Measurements from ENCODE around the gene LINGO1.

LINGO1 gene

GRCh38 chr15:77631745-77632533 lies 773 bp downstream of the LINGO1 start:
- no peak for DNase-seq (ENCODE audit: low read depth in 3 of 3)

DNA sequence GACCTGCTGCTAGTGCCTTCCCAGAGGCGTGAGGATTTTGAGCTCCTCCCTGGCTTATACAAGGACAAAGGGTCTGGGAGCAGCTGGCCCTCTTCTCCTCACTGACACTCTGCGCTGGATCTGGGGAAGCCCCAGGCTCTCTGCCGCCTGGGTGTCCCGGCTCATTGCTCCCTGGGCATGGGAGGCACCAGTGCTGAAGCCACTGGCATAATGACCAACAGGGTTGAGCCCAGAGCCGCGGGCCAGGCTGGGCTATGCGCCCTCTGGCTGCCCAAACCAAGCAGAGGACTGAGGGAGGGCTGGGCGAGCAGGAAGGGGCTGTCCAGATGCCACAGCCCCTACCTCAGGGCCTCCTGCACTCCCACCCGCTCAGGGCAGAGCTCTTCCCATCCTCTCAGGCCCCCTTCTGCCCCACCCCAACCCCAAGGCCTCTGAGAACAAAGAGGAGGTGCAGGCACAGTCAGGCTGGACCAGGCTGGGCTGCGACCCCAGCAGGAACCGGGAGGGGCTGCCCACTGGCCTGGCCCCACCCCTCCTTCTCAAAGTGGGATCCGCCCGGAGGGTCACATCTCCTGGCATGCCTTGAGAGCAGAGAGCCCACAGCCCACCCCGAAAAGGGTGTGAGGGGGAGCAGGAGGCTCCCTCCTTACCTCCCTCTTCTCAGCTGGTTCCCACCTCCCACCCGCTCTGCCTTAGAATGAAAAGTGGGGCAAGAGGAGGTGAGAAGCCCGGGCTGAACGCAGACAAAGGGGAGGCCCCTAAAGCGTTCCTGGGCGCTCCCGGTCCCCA lies 1.6 kb downstream of the LINGO1 start:
- no peak for DNase-seq (ENCODE audit: low read depth in 3 of 3)

- DNase-seq (ENCODE audit: low read depth in 3 of 3): no peak
These were observed 2.7 kb downstream of the LINGO1 start for GRCh38 chr15:77630056-77630455.

- DNase-seq (ENCODE audit: low read depth in 3 of 3): no peak
These were observed 3.4 kb downstream of the LINGO1 start for GRCh38 chr15:77629070-77630030.

DNA sequence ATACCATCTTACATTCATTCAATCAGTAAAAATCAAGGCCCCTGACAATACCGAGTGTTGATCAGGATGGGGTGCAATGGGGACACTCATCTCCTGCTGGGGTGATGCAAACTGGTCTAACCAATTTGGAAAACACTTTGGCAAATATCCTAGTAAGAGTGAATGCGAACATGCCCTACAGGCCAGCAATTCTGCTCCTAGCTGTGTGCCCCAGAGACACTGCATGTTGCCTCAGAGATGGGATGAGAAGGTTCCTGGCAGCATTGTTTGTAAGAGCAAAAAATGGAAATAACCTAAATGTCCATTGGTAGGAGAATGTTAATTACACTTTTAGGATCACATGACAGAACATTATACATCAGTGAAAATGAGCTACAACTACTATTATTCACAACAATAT lies 4.7 kb downstream of the LINGO1 start:
- no peak for DNase-seq (ENCODE audit: low read depth in 3 of 3)

GRCh38 chr15:77627581-77627980 lies 5.1 kb downstream of the LINGO1 start:
- DNase-seq (ENCODE audit: low read depth in 3 of 3): no peak

GRCh38 chr15:77627067-77627466 lies 5.6 kb downstream of the LINGO1 start:
- DNase-seq (ENCODE audit: low read depth in 3 of 3): no peak

GRCh38 chr15:77626002-77626401 lies 6.7 kb downstream of the LINGO1 start:
- DNase-seq (ENCODE audit: low read depth in 3 of 3): no peak

DNA sequence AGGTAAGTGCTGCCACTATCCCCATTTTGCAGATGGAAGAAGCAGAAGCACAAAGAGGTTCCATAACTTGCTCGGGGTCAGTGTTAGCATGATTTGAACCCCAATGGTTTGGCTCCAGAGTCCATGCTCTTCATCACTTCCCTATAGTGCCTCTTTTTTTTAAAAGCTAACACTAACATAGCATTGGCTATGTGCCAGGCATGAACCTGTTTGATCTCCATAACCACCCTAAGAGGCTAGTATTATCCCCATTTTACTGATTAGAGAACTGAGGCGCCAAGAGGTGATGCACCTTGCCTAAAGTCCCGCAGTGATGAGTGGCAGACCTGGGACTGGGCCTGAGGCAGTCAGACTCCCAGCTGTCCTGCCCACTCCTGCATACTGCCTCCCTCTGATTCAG lies 7.3 kb downstream of the LINGO1 start:
- no peak for DNase-seq (ENCODE audit: low read depth in 3 of 3)

DNA sequence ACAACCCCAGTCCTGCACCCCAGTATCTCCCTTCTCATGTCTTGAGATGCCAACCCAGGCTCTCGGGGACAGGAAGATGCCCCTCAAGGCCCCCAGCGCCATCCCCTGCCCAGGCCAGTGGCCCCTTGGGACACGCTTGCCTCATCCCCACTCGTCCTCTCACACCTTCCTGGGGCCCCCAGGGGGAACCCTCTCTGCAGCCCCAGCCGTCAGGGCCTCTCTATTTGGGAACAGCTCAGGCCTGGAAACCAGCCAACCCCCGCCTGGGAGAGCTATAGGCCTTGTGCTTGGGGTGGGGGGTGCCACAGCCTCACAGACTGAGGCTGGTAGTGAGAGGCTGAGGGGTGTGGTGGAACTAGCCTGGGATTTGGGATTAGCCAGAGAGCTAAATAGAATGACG lies 7.8 kb downstream of the LINGO1 start:
- DNase-seq (ENCODE audit: low read depth in 3 of 3): no peak

- DNase-seq (ENCODE audit: low read depth in 3 of 3): no peak
These were observed 8.8 kb downstream of the LINGO1 start for GRCh38 chr15:77623755-77624524.

DNA sequence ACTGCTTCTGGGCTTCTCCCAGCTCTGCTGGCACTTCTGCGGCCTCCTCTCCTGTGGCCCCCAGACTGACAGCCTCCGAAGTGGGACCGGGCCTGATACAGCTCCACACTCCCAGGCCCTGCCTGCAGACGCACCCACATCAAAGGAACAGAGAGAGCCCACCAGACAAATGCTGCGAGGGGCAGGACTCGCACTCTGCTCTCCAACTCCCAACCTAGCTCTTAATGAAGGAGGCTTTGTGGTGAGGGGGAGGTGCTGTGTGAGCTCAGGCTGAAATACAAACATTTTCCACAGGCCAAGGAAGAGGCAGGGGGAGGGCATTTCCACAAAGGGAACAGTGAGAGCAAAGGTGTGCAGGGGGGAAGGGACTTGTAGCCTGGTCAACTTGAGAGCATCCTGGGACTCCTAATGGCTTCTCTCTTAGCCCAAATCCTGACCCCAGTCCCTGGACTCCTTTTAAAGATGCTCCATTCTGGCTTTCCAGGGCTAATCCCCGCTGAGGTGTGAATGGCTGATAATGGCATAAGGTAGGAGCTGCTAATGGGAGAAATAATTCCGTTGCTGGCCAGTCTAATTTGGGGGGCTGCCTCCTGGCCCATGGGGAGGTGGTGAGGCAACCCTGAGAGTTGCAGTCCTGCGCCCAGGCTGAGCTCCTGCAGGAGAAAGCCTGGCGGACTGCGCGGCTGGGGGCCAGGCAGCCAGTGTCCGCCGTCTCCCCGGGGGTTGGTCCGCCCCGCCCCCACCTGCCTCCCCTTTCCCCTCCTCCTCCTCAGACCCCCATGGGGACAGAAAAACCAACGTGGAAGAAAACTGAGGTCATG lies 9.6 kb downstream of the LINGO1 start:
- no peak for DNase-seq (ENCODE audit: low read depth in 3 of 3)

DNA sequence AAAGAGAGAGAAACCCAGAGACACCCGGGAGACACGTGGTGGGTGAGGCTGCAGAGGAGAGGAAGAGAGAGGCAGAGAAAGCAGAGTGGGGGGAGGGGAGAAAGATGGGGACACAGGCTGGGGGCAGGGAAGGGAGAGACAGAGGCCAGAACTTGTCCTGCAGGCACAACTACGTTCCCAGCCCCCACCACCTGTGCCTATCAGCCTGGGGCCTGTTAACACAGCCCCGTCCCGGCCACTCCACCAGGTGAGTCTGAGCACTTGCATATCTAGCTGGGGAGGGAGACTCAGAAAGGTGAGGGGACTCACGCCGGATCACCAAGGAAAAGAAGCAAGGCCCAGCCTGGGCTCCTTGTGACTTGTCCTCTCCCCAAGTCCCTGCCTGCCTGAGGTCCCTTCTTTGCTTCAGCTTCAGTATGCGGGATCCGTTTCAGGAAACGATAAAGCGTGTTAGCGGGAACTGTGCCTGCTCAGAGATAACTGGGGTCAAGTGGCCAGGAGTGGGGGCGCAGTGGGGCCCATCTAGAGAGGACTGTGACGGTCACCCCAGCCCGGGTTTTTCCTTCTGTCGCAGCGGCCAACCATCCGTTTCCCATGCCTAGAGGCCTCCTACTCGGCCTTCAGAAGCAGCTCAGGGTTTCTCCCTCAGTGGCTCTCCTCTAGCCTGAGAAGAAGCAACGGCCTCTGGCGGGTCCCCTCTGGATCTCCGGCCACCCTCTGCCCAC lies 10.3 kb downstream of the LINGO1 start:
- no peak for DNase-seq (ENCODE audit: low read depth in 3 of 3)

DNA sequence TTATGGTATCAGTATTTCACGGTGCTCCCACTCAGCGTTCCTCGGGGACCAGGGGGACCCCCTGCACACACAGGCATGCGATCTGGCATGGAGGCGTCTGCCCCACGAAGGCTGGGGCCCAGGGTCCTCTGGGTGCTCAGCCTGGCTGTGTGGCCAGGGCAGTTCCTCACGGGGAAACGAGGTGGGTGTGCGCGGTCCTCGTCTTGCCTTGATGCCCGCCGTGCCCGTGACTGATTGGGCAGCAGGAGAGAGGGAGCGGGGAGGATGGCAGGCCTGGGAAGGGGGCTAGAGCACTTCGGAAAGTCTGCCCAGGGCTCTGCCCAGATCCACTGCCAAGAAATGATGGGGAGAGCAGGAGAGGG lies 10.9 kb downstream of the LINGO1 start:
- no peak for DNase-seq (ENCODE audit: low read depth in 3 of 3)

DNA sequence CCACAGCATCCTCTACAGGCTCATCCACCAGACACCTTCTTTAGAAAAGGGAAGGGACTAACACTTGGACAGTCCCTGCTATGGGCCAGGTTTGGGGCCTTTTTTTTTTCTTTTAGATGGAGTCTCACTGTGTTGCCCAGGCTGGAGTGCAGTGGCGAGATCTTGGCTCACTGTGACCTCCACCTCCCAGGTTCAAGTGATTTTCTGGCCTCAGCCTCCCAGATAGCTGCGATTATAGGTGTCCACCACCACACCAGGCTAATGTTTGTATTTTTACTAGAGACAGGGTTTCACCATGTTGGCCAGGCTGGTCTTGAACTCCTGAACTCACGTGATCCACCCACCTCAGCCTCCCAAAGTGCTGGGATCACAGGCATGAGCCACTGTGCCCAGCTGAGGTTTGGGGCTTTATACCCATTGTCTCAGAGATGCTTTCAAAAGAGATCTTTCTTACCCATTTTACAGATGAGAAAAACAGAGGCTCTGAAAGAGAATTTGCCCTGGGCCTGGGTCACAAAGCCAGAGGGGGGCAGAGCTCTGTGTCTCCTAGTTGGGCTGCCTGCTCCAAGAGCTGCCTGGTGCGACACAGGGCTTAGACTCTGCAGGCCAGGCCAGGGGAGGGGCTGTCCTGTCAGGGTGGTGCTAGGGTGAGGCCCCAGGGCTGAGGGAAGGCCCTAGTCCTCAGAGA lies 11.6 kb downstream of the LINGO1 start:
- DNase-seq (ENCODE audit: low read depth in 3 of 3): no peak

DNA sequence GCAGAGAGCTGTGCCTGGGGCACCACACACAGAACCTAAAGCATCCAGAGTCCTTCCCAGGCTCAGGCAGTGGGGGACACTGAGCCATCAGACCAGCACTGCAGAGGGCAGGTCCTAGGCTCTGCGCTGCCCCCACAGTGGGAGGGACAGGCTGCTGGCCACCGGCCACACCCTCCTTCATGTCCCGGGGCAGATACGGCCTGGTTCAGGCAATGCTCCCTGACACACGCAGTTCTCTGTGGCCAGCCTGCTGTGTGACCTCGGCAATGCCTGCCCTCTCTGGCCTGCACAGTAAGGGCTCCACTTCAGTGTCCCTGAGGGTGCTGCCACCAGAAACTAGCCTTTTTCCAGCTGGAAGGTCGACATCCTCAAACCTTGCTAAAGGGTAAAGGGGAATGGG lies 12.4 kb downstream of the LINGO1 start:
- DNase-seq (ENCODE audit: low read depth in 3 of 3): no peak

DNA sequence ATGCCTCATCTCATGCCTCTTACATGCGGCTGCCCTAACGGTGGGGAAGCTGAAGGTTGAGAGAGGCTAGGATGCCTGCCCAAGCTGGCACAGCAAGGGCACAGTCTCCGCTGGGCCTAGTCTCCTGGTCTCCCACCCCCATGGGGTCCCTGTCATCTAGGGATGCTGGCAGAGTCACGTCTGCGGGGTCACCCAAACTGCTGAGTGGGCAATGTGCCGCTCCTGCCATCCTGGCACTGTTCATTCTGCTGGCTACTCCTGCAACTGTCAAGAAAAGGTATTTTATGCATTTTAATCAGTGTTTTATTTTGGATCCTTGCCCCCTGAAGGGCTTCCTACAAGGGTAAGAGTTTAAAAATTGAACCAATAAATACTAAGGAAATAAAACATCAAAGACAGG lies 12.8 kb downstream of the LINGO1 start:
- DNase-seq (ENCODE audit: low read depth in 3 of 3): no peak

DNA sequence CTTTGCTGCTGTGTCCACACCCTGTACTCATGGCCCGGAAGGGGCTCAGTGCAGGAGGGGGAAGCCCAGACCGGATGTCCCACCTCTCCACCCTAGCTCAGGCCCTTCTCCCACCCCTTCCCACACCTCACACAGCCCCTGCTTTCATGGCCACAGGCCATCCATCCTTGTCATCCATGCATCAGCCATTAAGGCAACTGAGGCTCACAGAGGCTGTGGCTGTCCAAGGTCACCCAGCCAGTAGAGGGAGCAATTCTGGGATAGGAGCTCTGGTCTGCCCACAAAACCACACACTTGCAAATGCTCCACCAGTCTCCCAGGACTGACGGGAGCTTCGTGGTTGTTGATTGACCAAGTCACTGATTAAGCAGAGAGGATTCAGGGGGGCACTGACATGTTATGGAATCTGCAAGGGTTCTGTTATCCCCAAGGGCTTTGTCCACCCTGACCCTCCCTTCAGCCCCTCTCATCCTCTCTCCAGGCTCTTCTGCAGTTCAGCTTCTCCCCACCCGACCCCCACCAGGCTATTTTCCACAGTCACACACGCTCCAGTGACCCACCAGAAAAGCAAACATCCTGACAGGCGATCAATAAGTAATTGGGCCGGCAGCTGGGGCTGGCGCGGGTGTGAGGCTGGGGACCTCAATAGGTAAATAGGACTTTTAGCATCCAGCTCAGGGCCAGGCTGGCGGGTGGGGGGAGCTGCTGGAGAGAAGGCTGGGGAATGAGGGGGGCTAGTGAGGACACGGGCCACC lies 15.1 kb downstream of the LINGO1 start:
- no peak for DNase-seq (ENCODE audit: low read depth in 3 of 3)

DNA sequence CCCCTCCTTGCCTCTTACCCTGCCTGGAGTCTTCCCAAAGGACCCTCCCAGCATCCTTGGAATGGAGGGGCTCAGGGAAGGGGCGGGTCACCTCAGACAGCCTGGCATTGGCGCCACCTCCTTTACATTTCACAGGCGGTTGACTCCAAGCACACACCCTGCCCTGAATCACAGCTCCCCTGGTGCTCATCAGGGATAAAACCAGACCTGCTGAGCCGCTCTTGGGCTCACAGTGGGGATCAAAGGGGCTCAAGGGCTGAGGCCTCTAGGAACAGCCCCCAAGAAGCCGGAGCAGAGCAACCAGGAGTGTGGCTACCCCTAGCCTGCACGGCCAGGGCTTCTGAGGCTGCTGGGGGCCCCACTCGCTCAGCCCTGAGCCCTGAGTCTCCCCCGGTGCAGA lies 16.6 kb downstream of the LINGO1 start:
- DNase-seq (ENCODE audit: low read depth in 3 of 3): no peak
